Mesenchymal stem cell (in vitro differentiated cells and primary cell): Measurements from ENCODE around the gene DGKG.

Source experiments
- DNase-seq: peaks from one replicate; pipeline ENCODE4 v3.0.0-alpha.2; 2013
- H2AFZ ChIP-seq: one replicate; pipeline ENCODE4 v1.6.1; 2013; ENCODE audit warnings: low read depth, mild to moderate bottlenecking, control low read depth, inconsistent platforms, low read length, moderate library complexity
- H2AK5ac ChIP-seq: 2 replicates; pipeline ENCODE4 v1.6.1; 2013; ENCODE audit warnings: low read length, moderate library complexity, mild to moderate bottlenecking, inconsistent platforms; ENCODE audit not compliant: severe bottlenecking
- H2BK120ac ChIP-seq: one replicate; pipeline ENCODE4 v1.6.1; 2013; ENCODE audit warnings: low read depth, mild to moderate bottlenecking, inconsistent platforms, low read length, moderate library complexity
- H2BK12ac ChIP-seq, 2 experiments: one replicate each; pipeline ENCODE4 v1.6.1; 2013; ENCODE audit warnings: inconsistent platforms in 2 of 2, low read length in 2 of 2, mild to moderate bottlenecking in 2 of 2, moderate library complexity in 2 of 2, control low read depth in 1 of 2
- H2BK15ac ChIP-seq: one replicate; pipeline ENCODE4 v1.6.1; 2013; ENCODE audit warnings: mild to moderate bottlenecking, low read depth, inconsistent platforms; ENCODE audit not compliant: poor library complexity, severe bottlenecking
- H2BK5ac ChIP-seq: 2 replicates; pipeline ENCODE4 v1.6.1; 2013; ENCODE audit warnings: low read depth, mild to moderate bottlenecking, low read length, control low read depth, inconsistent platforms; ENCODE audit not compliant: poor library complexity, severe bottlenecking
- H3K14ac ChIP-seq, 2 experiments: one replicate each; pipeline ENCODE4 v1.6.1; 2013; ENCODE audit warnings: inconsistent platforms in 2 of 2, low read length in 2 of 2, control low read depth in 1 of 2, mild to moderate bottlenecking in 1 of 2, moderate library complexity in 1 of 2
- H3K18ac ChIP-seq, 2 experiments: one replicate each; pipeline ENCODE4 v1.6.1; 2013; ENCODE audit warnings: inconsistent platforms in 2 of 2, low read length in 2 of 2, control low read depth in 1 of 2, low read depth in 1 of 2, mild to moderate bottlenecking in 1 of 2
- H3K23ac ChIP-seq, 2 experiments: one replicate each; pipeline ENCODE4 v1.6.1; 2013; ENCODE audit warnings: inconsistent platforms in 2 of 2, low read length in 2 of 2, mild to moderate bottlenecking in 2 of 2, moderate library complexity in 2 of 2, control low read depth in 1 of 2
- H3K27ac ChIP-seq: 2 replicates; pipeline ENCODE4 v1.5.1; 2013; ENCODE audit warnings: mild to moderate bottlenecking, moderate library complexity, low read length, control low read depth, inconsistent platforms; ENCODE audit not compliant: poor library complexity, severe bottlenecking
- H3K27me3 ChIP-seq, 2 experiments: 2 replicates each; pipeline versions ENCODE4 v1.6.1 to v1.7.0; 2013; ENCODE audit warnings: low read length in 2 of 2, mild to moderate bottlenecking in 2 of 2, moderate library complexity in 2 of 2, control low read depth in 1 of 2, inconsistent platforms in 1 of 2; ENCODE audit not compliant: control insufficient read depth in 1 of 2, insufficient read depth in 1 of 2
- H3K36me3 ChIP-seq, 2 experiments: 2 replicates each; pipeline versions ENCODE4 v1.6.1 to v1.7.0; 2013; ENCODE audit warnings: low read length in 2 of 2, control low read depth in 1 of 2, inconsistent platforms in 1 of 2, low read depth in 1 of 2, mild to moderate bottlenecking in 1 of 2; ENCODE audit not compliant: insufficient read depth in 2 of 2, control insufficient read depth in 1 of 2
- H3K4ac ChIP-seq, 2 experiments: one replicate each; pipeline ENCODE4 v1.6.1; 2013; ENCODE audit warnings: inconsistent platforms in 2 of 2, low read length in 2 of 2, mild to moderate bottlenecking in 2 of 2, moderate library complexity in 2 of 2, control low read depth in 1 of 2, low read depth in 1 of 2
- H3K4me1 ChIP-seq: 2 replicates; pipeline ENCODE4 v1.6.1; 2013; ENCODE audit warnings: low read depth, low read length, control low read depth; ENCODE audit not compliant: control insufficient read depth, insufficient read depth
- H3K4me2 ChIP-seq: 2 replicates; pipeline ENCODE4 v1.6.1; 2013; ENCODE audit warnings: low read length, mild to moderate bottlenecking, inconsistent platforms; ENCODE audit not compliant: poor library complexity, severe bottlenecking
- H3K4me3 ChIP-seq, 2 experiments: 2 replicates each; pipeline versions ENCODE4 v1.5.1 to v1.7.0; 2013; ENCODE audit warnings: low read length in 2 of 2, mild to moderate bottlenecking in 2 of 2, control low read depth in 1 of 2, low read depth in 1 of 2; ENCODE audit not compliant: insufficient read depth in 1 of 2
- H3K79me1 ChIP-seq: replicated peaks from 2 replicates; pipeline ENCODE4 v1.6.1; 2013; ENCODE audit warnings: mild to moderate bottlenecking, control low read depth, low read length, inconsistent platforms; ENCODE audit not compliant: poor library complexity, severe bottlenecking
- H3K9ac ChIP-seq: 2 replicates; pipeline ENCODE4 v1.7.0; 2013; ENCODE audit warnings: mild to moderate bottlenecking, low read length, moderate library complexity
- H3K9me3 ChIP-seq: 2 replicates; pipeline ENCODE4 v1.7.0; 2013; ENCODE audit warnings: mild to moderate bottlenecking, low read length; ENCODE audit not compliant: control insufficient read depth
- H4K8ac ChIP-seq: one replicate; pipeline ENCODE4 v1.6.1; 2013; ENCODE audit warnings: inconsistent platforms, mild to moderate bottlenecking, low read length, moderate library complexity
- H4K91ac ChIP-seq: one replicate; pipeline ENCODE4 v1.6.1; 2013; ENCODE audit warnings: mild to moderate bottlenecking, low read length, inconsistent platforms
- WGBS: methylation state at CpG from one replicate; pipeline ENCODE4 v1.1.7; 2013; ENCODE audit warnings: mixed read lengths; 5-methylcytosine and 5-hydroxymethylcytosine counted together

DGKG gene

DNA sequence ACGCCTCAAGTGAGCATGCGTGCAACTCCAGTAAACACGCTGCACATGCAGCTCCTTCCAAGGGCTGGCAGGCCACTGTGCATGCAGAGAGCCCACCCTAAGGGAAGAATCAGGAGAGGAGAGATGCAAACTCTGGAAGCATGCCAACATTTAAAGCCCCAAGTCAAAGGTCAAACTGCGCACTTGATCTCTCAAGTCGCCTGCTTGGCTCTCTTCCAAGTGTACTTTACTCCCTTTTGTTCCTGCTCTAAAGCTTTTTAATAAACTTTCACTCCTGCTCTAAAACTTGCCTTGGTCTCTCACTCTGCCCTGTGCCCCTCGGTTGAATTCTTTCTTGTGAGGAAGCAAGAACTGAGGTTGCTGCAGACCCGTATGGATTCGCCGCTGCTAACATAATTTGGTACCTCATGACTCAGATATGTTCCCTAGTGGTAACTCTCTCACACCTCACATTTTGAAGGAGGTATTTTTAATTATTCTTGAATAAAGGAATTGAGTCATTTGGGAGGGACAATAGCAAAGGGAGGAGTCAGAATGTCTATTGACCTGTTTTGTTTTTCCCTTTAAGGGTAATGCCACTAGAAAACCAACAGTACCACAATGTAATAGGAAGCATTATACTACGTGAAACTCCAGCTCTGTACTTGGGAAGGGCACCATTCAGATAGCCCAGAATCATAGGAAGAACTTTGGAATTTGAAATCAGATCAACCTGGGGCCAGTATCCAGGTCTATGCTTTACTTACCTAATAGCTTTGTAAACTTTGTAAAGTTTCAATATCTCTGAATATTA lies 19.6 kb upstream of the DGKG start:
- Histone ChIP-seq H3K9me3 (peaks cover 7% of the 10 kb centered on the region), H3K23ac (no peak overlapping the region), H3K27me3 (peaks cover 23 to 60% of the 10 kb centered on the region in 2 experiments), H3K4me2 (no peak overlapping the region), H4K8ac (no peak overlapping the region), H2BK12ac (no peak overlapping the region), H3K4me1 (no peaks in the 10 kb centered on the region), H3K27ac (no peak overlapping the region), H3K4ac (no peak overlapping the region), H3K4me3 (no peak overlapping the region), H2AFZ (no peak overlapping the region), H3K18ac (no peak overlapping the region), H3K36me3 (no peaks in the 10 kb centered on the region), H2AK5ac (no peak overlapping the region), H3K79me1 (no peaks in the 10 kb centered on the region), H2BK120ac (no peak overlapping the region), H3K9ac (no peak overlapping the region), H2BK15ac (no peak overlapping the region), H3K14ac (no peak overlapping the region), H2BK5ac (no peak overlapping the region), H4K91ac (no peak overlapping the region)
- no peak for DNase-seq
- 80% methylated on average over 8 of the region's 10 CpGs for WGBS

DNA sequence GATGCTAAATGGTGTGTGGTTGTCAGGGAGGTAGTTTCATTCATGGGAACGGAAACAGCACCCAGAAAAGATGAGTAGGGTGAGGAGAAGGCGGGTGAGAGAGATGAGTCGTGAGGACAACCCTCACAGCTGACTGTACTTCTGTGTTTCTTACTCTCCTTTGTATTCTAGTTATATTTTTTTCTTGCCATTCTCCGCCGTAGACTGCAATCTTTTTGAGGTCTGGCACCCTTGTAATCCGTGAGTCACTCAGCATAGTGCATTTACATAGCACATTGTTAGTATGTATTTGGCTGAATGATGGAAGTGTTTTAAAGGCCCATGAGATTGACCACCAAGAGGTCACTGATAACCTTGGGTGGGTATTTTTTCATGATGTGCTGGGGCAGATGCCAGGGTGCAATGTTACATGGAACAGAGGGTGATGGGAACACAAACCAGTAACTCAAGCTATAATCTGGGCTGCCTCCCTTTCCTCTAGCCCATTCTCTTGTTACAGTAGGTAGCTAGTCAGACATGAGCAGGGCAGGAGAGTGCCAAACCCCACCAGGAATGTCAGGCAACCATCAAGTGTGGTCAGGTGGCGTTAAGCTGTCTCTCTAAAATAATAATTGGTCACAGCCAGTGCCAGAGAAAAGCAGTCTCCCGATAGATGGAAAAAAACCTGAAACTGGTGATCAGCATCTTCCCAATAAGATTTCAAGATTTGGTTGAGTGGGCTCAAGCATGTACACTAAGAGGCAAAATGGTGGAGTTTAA lies 18.8 kb upstream of the DGKG start:
- no peaks in the 10 kb centered on the region for H3K79me1 ChIP-seq
- H4K91ac ChIP-seq, result no peak overlapping the region
- H4K8ac ChIP-seq, result no peak overlapping the region

DNA sequence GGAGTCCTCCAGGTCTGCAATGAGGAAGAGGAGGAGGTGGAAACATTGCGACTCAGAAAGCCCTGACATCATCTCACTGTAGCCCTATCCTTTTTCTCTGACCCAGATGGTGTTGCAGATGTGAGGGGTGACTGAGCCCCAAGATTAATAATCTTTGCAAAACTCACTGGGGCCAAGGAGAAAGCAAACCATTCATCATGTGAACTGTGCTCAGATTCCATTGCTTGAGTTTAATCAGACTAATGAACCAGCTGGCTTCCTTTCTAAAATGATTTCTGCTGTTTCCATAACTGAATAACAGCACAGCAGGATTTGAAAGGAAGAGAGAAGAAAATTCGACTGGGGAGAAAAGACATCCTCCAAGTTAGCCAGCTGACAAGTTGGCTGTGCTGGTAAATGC lies 13.4 kb upstream of the DGKG start:
- no peaks in the 10 kb centered on the region for H3K4me1 ChIP-seq
- H2BK120ac ChIP-seq, result no peak overlapping the region
- no peak overlapping the region for H2AK5ac ChIP-seq
- H2BK12ac ChIP-seq, result no peak overlapping the region
- DNase-seq, result no peak
- WGBS, result 76% methylated on average over 2 of the region's 2 CpGs
- no peak overlapping the region for H3K4ac ChIP-seq
- no peak overlapping the region for H3K4me3 ChIP-seq
- H3K9ac ChIP-seq, result no peak overlapping the region
- H3K23ac ChIP-seq, result no peak overlapping the region
- no peaks in the 10 kb centered on the region for H3K36me3 ChIP-seq
- H2BK15ac ChIP-seq, result no peak overlapping the region
- no peaks in the 10 kb centered on the region for H3K79me1 ChIP-seq
- no peak overlapping the region for H3K4me2 ChIP-seq
- H3K27ac ChIP-seq, result no peak overlapping the region
- H3K27me3 ChIP-seq, result peaks cover 26 to 85% of the 10 kb centered on the region in 2 experiments
- H3K14ac ChIP-seq, result no peak overlapping the region
- no peak overlapping the region for H4K91ac ChIP-seq
- no peak overlapping the region for H4K8ac ChIP-seq
- no peak overlapping the region for H2BK5ac ChIP-seq
- H2AFZ ChIP-seq, result no peak overlapping the region
- H3K18ac ChIP-seq, result no peak overlapping the region
- peaks cover 7% of the 10 kb centered on the region for H3K9me3 ChIP-seq

More for the DNA sequence above, 18.8 kb upstream of the DGKG start:
- no peak overlapping the region for H2BK120ac ChIP-seq
- peaks cover 31 to 68% of the 10 kb centered on the region in 2 experiments for H3K27me3 ChIP-seq
- peaks cover 7% of the 10 kb centered on the region for H3K9me3 ChIP-seq
- no peak overlapping the region for H2BK5ac ChIP-seq
- H3K4me3 ChIP-seq, result no peak overlapping the region
- H3K4me2 ChIP-seq, result no peak overlapping the region
- H3K4me1 ChIP-seq, result no peaks in the 10 kb centered on the region
- no peak overlapping the region for H2AFZ ChIP-seq
- H3K23ac ChIP-seq, result no peak overlapping the region
- no peak overlapping the region for H2BK15ac ChIP-seq
- H3K9ac ChIP-seq, result no peak overlapping the region
- no peak overlapping the region for H3K18ac ChIP-seq
- no peaks in the 10 kb centered on the region for H3K36me3 ChIP-seq
- H2BK12ac ChIP-seq, result no peak overlapping the region
- no peak overlapping the region for H3K14ac ChIP-seq
- no peak overlapping the region for H2AK5ac ChIP-seq
- WGBS, result 91% methylated on average over 7 of the region's 8 CpGs
- DNase-seq, result no peak
- no peak overlapping the region for H3K27ac ChIP-seq
- no peak overlapping the region for H3K4ac ChIP-seq

GRCh38 chr3:186374376-186374775 lies 12.3 kb upstream of the DGKG start:
- peaks cover 7% of the 10 kb centered on the region for H3K9me3 ChIP-seq
- no peak overlapping the region for H2BK120ac ChIP-seq
- H3K23ac ChIP-seq, result no peak overlapping the region
- no peak overlapping the region for H2AFZ ChIP-seq
- H3K4ac ChIP-seq, result no peak overlapping the region
- no peaks in the 10 kb centered on the region for H3K79me1 ChIP-seq
- H3K27ac ChIP-seq, result no peak overlapping the region
- H2AK5ac ChIP-seq, result no peak overlapping the region
- no peak overlapping the region for H3K14ac ChIP-seq
- H4K91ac ChIP-seq, result no peak overlapping the region
- no peak overlapping the region for H3K4me2 ChIP-seq
- H3K4me1 ChIP-seq, result no peaks in the 10 kb centered on the region
- DNase-seq, result no peak
- no peak overlapping the region for H3K18ac ChIP-seq
- H3K4me3 ChIP-seq, result no peak overlapping the region
- no peak overlapping the region for H3K9ac ChIP-seq
- 72% methylated on average over 4 of the region's 4 CpGs for WGBS
- H3K27me3 ChIP-seq, result peaks cover 30 to 94% of the 10 kb centered on the region in 2 experiments
- H2BK15ac ChIP-seq, result no peak overlapping the region
- no peak overlapping the region for H4K8ac ChIP-seq
- no peak overlapping the region for H2BK5ac ChIP-seq
- no peaks in the 10 kb centered on the region for H3K36me3 ChIP-seq
- no peak overlapping the region for H2BK12ac ChIP-seq
